Measurements from ENCODE around the gene PCDHGA10.

GRCh38 chr5:141434006-141434405 is 21.2 kb downstream of the PCDHGA10 start:
- TF ChIP-seq TAF1 (IDR thresholded peaks at IDR 0.05; ENCODE audit: low read depth) = no peak
- no peak for TF ChIP-seq MAX (IDR thresholded peaks at IDR 0.05)
- no peak for TF ChIP-seq CEBPB (IDR thresholded peaks at IDR 0.05)
- TF ChIP-seq RAD21 (IDR thresholded peaks at IDR 0.05; ENCODE audit: low read depth) = no peak
- no peak for TF ChIP-seq NFIC (IDR thresholded peaks at IDR 0.05)
- no peak for TF ChIP-seq FOXM1 (IDR thresholded peaks at IDR 0.05; ENCODE audit: borderline replicate concordance, low read depth)
- TF ChIP-seq USF1 (IDR thresholded peaks at IDR 0.05) = no peak
